ENCODE data around the gene LRPAP1.

DNA sequence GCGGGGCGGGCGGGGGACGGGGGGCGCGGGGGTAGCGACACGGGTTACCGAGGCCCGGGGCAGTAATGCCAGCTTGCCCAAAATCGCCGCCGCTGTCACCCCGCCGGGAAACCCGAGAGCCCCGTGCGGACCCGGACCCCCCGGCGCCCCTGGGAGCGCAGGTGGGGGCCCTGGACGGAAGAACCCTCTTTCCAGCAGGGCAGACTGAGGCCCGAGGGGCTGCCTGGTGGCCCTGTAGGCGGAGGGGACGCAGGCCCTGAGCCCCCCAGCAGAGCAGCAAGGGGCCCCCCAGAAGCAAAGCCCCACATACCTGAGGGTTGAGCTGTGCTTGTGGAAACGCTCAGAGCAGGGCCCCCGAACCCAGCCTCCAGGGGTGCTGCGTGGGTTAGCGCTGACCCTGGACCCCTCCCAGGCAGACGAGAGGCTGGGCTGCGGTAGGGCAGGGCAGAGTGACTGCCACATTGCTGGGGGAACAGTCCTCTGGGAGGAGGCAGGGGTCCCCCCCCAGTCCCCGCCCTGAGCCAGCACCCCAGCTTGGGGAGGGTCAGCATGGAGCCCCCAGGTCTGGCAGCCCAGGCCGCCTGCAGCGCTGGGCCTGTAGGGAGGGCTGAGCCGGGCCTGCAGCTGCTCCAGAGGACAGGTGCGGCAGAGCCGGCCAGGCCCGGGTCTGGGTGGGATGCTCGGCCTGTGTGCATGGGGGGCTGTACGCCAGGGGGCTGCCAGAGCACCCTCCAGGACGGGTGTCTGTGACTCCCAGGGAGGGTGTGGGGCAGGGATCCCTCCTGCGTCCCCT lies 68.5 kb downstream of the LRPAP1 start:
- TF ChIP-seq, protein P1, sequence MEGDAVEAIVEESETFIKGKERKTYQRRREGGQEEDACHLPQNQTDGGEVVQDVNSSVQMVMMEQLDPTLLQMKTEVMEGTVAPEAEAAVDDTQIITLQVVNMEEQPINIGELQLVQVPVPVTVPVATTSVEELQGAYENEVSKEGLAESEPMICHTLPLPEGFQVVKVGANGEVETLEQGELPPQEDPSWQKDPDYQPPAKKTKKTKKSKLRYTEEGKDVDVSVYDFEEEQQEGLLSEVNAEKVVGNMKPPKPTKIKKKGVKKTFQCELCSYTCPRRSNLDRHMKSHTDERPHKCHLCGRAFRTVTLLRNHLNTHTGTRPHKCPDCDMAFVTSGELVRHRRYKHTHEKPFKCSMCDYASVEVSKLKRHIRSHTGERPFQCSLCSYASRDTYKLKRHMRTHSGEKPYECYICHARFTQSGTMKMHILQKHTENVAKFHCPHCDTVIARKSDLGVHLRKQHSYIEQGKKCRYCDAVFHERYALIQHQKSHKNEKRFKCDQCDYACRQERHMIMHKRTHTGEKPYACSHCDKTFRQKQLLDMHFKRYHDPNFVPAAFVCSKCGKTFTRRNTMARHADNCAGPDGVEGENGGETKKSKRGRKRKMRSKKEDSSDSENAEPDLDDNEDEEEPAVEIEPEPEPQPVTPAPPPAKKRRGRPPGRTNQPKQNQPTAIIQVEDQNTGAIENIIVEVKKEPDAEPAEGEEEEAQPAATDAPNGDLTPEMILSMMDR (optimal IDR thresholded peaks at IDR 0.05 in 1 of 3, IDR thresholded peaks at IDR 0.05 in 1 of 3, conservative IDR thresholded peaks at IDR 0.05 in 1 of 3; ENCODE audit: extremely low read depth in 1 of 3, insufficient read depth in 2 of 3, low read length in 3 of 3): no peak
- peak; percentile 66 for TF ChIP-seq EZH2 (IDR thresholded peaks at IDR 0.05; ENCODE audit: low read length)

Data from keratinocyte (primary cell).